ENCODE measurements around the gene BET1L.
"Not testable (repeated sequence)": the region's sequence is repeated elsewhere in the genome, so short reads cannot be mapped to it uniquely, and the experiment has no call there.

BET1L gene

GRCh38 chr11:249062-249461, 41.9 kb upstream of the BET1L start:
- H3K9ac ChIP-seq = 0 out of 2 replicates have a peak overlapping the region, but pooled peaks have one; percentile 18
- H3K27ac ChIP-seq = no peak overlapping the region
- no peaks in the 10 kb centered on the region for H3K9me3 ChIP-seq
- no peak overlapping the region for H3K4me2 ChIP-seq
- no peak overlapping the region for H3K4me3 ChIP-seq
- H3K4me1 ChIP-seq = no peaks in the 10 kb centered on the region
- H3K27me3 ChIP-seq = no peaks in the 10 kb centered on the region
- TF ChIP-seq Cebpa-rat (IDR thresholded peaks at IDR 0.05) = no peak
- no peaks in the 10 kb centered on the region; the same call in 1 of the 2 replicates for H4K20me1 ChIP-seq
- H3K36me3 ChIP-seq = peaks cover 99% of the 10 kb centered on the region

- Histone ChIP-seq H4K20me1 (peaks cover 33% of the 10 kb centered on the region), H3K27me3 (no peaks in the 10 kb centered on the region), H3K36me3 (peaks cover 99% of the 10 kb centered on the region), H3K9me3 (no peaks in the 10 kb centered on the region), H3K4me2 (no peak overlapping the region), H3K27ac (no peak overlapping the region), H3K4me3 (no peak overlapping the region), H3K9ac (no peak overlapping the region), H3K4me1 (no peaks in the 10 kb centered on the region)
- TF ChIP-seq Cebpa-rat (IDR thresholded peaks at IDR 0.05) = no peak
These were observed 37.2 kb upstream of the BET1L start for GRCh38 chr11:244376-244775.

- Histone ChIP-seq H3K36me3 (peaks cover 78% of the 10 kb centered on the region), H3K27me3 (no peaks in the 10 kb centered on the region), H3K9me3 (no peaks in the 10 kb centered on the region), H3K4me2 (no peak overlapping the region), H3K9ac (no peak overlapping the region), H3K4me3 (no peak overlapping the region), H4K20me1 (peaks cover 58% of the 10 kb centered on the region), H3K27ac (no peak overlapping the region), H3K4me1 (peaks cover 16% of the 10 kb centered on the region)
- no peak for TF ChIP-seq Cebpa-rat (IDR thresholded peaks at IDR 0.05)
These were observed 34.4 kb upstream of the BET1L start for GRCh38 chr11:241634-242033.

- no peak for TF ChIP-seq Cebpa-rat (IDR thresholded peaks at IDR 0.05)
- Histone ChIP-seq H3K27ac (no peak overlapping the region), H3K4me1 (peaks cover 22% of the 10 kb centered on the region), H3K9ac (no peak overlapping the region), H3K9me3 (no peaks in the 10 kb centered on the region), H3K4me2 (no peak overlapping the region), H4K20me1 (peaks cover 58% of the 10 kb centered on the region), H3K4me3 (no peak overlapping the region), H3K27me3 (no peaks in the 10 kb centered on the region), H3K36me3 (peaks cover 65% of the 10 kb centered on the region)
These were observed 33.1 kb upstream of the BET1L start for GRCh38 chr11:240315-240714.

DNA sequence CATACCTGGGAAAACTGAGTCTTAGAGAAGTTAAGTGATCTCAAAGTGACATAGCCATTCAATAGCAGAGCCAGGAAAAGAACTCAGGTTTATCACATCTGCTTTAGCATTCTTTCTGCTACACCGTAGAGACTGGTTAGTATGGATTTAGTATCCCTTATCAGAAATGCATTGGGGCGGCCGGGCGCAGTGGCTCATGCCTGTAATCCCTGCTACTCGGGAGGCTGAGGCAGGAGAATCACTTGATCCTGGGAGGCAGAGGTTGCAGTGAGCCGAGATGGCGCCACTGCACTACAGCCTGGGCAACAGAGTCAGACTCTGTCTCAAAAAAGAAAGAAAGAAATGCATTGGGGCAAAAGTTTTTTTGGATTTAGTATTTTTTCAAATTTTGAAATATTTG, 31.1 kb upstream of the BET1L start:
- Histone ChIP-seq H3K36me3 (peaks cover 46% of the 10 kb centered on the region), H3K9ac (peak overlapping the region; percentile 95; the same call in 1 of the 2 replicates), H3K4me1 (peaks cover 32% of the 10 kb centered on the region), H3K4me3 (peak overlapping the region; percentile 100), H3K4me2 (peak overlapping the region; percentile 97), H4K20me1 (peaks cover 54% of the 10 kb centered on the region)
- H3K27ac ChIP-seq, H3K27me3 ChIP-seq, H3K9me3 ChIP-seq: not testable (repeated sequence)

DNA sequence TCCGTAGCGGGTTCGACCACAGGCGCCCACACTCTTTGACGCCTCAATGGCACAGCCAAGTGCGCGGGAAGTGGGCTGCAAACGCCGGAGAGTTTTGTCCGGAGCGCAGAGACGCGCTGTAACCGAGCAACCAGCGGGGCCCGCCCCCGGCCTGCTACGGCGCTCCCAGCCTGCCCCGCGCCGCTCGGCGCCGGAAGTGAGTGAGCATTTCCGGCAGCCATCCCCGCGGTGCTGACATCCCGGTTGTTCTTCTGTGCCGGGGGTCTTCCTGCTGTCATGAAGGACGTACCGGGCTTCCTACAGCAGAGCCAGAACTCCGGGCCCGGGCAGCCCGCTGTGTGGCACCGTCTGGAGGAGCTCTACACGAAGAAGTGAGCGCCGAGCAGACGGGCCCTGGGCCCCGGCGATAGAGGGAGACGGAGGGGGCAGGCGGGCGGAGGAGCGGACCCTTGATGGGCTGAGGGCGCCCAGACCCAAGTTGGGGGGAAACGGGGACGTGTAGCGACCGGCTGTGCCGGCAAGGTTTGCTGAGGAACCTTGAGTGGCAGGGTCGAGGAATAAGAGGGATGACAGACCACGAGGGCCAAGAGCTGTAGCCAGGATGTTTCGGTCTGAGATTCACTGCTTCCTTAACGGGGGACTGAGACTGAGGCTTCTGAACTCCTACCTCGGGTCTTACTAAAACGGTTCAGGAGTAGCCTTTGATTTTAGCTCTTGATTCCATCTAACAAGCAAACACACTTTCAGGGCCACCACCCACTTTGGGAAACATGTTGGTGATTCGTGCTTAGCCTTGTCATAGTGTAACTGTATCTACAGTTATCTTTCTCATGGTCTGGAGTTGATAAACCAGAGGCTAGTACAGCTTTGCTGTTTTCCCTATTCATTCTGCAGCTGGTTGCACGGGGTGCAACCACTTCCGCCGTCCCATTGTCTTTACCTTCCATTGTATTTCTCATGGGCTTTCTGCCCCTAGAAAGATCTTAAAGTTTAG, 29.9 kb upstream of the BET1L start, which contains the start of gene PSMD13:
PSMD13 (plus strand) TSS at position 203 of the 994 bp plus-strand sequence; CDS start at position 277, 74 bp downstream.
- peaks cover 32% of the 10 kb centered on the region for H3K4me1 ChIP-seq
- no peaks in the 10 kb centered on the region for H3K27me3 ChIP-seq
- H4K20me1 ChIP-seq = peaks cover 46% of the 10 kb centered on the region
- H3K4me3 ChIP-seq = peak within 1 kb of the TSS; percentile 100
- H3K36me3 ChIP-seq = peaks cover 34% of the 10 kb centered on the region
- TF ChIP-seq Cebpa-rat (IDR thresholded peaks at IDR 0.05) = no peak
- H3K9me3 ChIP-seq = no peaks in the 10 kb centered on the region
- peak within 1 kb of the TSS; percentile 93 for H3K27ac ChIP-seq
- peak within 1 kb of the TSS; percentile 97 for H3K4me2 ChIP-seq
- H3K9ac ChIP-seq = peak within 1 kb of the TSS; percentile 95

- Histone ChIP-seq H3K36me3 (peaks cover 25% of the 10 kb centered on the region), H3K9me3 (no peaks in the 10 kb centered on the region), H4K20me1 (peaks cover 37% of the 10 kb centered on the region), H3K4me3 (peak within 1 kb of the TSS; percentile 100), H3K4me1 (peaks cover 32% of the 10 kb centered on the region), H3K9ac (peak within 1 kb of the TSS; percentile 95), H3K27me3 (no peaks in the 10 kb centered on the region), H3K27ac (peak within 1 kb of the TSS; percentile 93), H3K4me2 (peak within 1 kb of the TSS; percentile 97)
- no peak for TF ChIP-seq Cebpa-rat (IDR thresholded peaks at IDR 0.05)
These were observed 29.0 kb upstream of the BET1L start, which contains the start of gene SIRT3 for GRCh38 chr11:235997-236773. SIRT3 (minus strand) TSS chr11:236342; CDS start chr11:236328, 14 bp downstream.

GRCh38 chr11:235609-235996, 28.4 kb upstream of the BET1L start:
- Histone ChIP-seq H3K4me3 (peak overlapping the region; percentile 100), H3K9me3 (no peaks in the 10 kb centered on the region), H3K27me3 (no peaks in the 10 kb centered on the region), H3K9ac (peak overlapping the region; percentile 85), H3K27ac (peak overlapping the region; percentile 82), H4K20me1 (peaks cover 31% of the 10 kb centered on the region), H3K4me1 (peaks cover 32% of the 10 kb centered on the region), H3K4me2 (peak overlapping the region; percentile 94), H3K36me3 (peaks cover 20% of the 10 kb centered on the region)
- TF ChIP-seq Cebpa-rat (IDR thresholded peaks at IDR 0.05) = no peak

GRCh38 chr11:235180-235579, 28.0 kb upstream of the BET1L start:
- H3K27ac ChIP-seq = no peak overlapping the region
- H3K9me3 ChIP-seq = no peaks in the 10 kb centered on the region
- TF ChIP-seq Cebpa-rat (IDR thresholded peaks at IDR 0.05) = no peak
- peaks cover 29% of the 10 kb centered on the region for H4K20me1 ChIP-seq
- peak overlapping the region; percentile 94 for H3K4me2 ChIP-seq
- H3K9ac ChIP-seq = peak overlapping the region; percentile 85
- no peaks in the 10 kb centered on the region for H3K27me3 ChIP-seq
- peak overlapping the region; percentile 100 for H3K4me3 ChIP-seq
- peaks cover 20% of the 10 kb centered on the region for H3K36me3 ChIP-seq
- H3K4me1 ChIP-seq = peaks cover 36% of the 10 kb centered on the region
